Stimulated activated CD8-positive, alpha-beta memory T cell treated with anti-CD3 and anti-CD28 coated beads, Interleukin-4, amount 100 ng/mL, for 48 hours (primary cell): ENCODE data around the gene COA8.

ENCODE experiments used
- DNase-seq: peaks from one replicate; pipeline ENCODE4 v3.0.0-alpha.2; 2020

Gene COA8

DNA sequence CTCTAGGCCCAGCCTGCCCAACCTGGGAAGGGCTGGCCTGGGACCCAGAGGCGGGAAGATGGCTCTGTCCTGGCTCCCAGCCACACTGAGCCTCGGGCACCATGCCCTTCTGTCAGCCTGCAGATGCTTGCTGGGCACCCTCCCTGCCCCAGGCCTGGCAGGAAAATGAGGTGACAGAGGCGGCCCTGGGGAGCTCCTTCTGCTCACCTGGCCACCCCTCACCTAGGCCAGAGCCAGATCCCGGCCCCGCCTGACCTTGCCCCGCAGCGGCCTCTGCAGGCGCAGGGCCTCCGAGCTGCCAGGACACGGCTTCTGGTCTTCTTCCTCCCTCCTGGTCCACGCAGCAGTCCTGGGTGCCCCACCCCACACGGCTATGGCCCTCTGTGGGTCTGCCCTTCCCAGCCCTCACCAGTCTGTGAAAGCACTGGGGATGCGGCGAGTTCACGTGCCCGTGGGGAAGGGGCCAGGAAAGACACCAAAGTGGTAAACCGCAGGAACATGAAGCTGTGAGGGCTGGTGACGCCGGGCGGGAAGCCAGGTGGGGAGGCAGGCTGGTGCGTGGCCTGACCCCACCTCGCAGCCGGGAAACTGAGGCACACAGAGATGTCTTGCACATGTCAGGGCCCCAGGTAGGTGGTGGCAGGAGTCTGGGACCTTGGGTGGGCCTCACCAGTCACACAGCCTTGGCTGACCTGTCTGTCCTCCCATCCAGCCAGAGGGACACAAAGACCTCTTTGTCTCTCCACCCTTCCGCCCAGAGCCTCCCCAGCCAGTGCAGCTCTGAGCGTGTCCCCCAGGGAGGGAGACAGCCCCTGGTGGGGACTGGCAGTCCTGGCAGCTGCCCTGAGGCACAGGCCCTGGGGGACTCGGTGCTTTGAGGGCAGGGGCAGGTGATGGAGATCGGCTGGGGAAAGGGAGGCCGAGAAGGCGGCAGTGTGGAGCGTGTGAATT, 13.1 kb upstream of the COA8 start:
- no peak for DNase-seq

DNA sequence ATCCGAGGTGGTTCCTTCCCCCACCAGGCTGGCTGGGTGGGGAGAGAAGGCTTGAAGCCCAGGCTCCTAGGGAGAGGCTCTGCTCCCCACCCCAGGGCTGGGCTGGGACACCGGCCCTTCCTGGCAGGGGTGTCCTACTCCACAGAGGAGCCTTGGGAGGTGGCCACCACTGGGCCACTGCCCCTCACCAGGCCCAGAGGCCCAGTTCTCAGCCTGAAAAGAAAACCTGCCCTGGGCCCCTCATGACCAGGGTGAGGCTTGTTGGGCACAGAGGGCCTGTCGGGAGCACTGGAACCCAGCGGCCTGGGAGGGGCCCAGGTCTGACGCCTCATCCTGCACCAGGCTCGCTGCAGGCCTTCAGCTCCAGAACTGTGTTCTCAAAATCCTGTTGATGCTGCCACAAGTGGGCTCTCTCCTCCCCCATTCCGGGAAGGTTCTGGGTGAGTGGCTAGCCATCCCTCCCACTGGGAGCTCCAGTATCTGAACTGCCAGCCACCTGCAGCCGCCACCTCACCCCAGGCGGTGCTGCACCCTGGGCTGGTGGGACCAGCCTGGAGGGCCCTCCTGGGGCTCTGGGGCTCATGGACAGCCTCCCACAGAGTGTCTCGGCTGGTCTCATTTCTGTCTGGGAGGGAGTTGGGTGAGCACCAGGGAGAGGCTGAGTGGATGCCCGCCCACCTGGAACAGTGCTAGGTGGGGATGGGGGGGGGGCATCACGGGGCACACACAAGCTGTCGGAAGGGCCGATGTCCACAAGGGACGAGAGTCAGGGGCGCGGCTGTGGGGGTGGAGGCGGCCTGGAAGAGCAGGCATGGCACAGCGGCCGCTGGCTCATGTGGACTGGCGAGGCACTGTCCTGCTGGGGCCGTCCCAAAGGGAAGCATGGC, 12.1 kb upstream of the COA8 start:
- no peak for DNase-seq

DNA sequence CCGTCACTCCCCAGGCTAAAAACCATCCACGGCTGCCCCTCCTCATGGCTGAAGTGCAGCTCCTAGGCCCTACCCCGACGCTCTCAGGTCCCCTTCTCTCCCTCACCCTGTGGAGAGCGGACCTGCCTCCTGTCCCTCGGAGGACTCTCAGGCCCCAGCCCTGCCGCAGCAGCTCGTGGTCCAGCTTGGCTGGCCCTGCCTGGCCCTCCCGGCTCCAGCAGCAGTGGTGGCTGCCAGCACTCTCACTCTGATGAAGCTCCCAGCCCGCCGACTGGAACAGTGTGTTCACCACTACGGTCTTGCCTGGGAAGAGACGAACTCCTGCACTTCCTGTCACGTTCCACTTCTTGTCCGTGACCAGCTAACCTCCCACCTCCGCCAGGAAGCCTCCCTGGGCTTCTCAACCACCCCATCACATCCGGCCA, 11.4 kb upstream of the COA8 start:
- DNase-seq: no peak

DNA sequence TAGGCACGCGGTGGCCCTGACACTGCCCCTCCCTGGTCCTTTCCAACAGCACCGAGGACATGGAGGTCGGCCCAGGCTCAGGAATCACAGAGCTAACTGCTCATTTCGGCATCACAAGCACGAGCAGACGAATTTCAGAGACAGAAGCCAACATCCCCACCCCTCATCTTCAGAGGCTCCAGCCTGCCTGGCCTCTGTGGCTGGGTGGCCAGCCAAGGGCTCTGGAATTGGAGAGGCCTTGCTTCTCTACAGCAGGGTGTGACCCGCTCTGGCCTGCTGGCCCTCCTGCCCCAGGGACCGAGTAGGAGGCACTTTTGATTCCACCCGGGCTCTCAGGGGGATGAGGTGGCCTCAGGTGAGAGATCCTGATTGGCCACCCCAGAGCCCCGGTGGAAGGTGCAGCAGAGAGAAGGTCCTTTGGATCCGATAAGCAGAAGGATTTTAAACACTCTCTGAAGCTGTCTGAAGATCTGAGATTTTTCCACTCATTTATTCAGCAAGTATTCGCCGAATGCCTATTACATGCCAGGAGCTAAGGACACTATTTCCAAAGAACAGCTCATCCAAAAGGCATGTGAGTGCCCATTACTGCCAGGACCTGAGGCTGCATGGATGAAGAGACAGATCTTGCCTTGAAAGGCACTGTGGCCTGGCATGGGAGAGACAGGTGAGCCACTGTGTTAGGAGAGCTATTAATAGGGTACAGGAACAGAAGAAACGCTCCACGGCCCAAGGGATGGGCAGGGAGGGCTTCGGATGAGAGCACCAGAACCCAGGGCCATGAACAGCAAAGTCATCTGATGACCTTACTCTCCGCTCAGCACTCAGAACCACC, 10.5 kb upstream of the COA8 start:
- no peak for DNase-seq

DNA sequence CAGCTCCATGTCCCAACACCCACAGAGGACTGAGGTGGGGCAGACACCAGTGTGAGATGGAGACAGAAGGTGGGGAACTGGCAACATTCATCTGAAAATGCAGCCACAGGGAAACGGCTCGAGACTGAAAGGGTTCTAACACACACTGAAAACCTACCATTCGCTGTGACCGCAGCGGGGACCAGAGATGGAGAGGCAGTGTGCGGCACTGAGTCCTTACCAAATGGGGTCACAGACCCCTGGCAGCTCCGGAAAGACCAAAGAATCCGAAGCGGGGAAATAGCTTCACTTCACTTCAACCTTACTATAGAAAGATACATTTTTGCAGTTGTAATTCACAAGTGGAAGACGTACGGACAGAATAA, 9.9 kb upstream of the COA8 start:
- DNase-seq: no peak

DNA sequence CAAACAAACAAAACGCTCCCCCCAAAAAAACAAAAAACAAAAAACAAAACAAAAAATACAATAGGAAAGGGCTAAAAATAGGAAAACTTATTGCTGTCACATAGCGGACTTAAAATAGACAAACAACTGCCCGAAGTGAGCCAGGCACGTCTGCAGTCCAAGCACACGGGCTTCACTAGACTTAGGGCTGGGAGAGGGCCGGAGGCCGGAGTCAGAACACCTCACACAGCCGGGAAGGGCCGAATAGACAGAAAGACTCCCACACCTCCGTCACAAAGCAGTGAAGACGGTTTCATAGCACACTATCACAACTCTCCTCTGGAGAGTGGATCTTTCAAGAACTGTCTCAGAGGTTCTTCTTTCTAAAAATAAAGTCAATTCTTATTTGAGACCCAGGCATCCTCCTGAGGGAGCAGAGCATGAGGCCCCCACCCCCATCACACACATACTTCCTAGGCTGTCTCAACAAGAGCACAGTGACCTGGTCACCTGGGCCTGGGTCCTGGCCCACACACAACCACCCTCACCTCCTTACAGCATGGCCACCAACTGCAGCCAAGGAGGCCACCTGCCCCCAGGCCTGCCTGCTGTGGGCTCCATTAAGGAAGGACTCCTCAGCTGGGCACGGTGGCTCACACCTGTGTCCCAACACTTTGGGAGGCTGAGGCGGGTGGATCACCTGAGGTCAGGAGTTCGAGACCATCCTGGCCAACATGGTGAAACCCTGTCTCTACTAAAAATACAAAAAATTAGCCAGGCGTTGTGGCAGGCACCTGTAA, 7.0 kb upstream of the COA8 start:
- no peak for DNase-seq

DNA sequence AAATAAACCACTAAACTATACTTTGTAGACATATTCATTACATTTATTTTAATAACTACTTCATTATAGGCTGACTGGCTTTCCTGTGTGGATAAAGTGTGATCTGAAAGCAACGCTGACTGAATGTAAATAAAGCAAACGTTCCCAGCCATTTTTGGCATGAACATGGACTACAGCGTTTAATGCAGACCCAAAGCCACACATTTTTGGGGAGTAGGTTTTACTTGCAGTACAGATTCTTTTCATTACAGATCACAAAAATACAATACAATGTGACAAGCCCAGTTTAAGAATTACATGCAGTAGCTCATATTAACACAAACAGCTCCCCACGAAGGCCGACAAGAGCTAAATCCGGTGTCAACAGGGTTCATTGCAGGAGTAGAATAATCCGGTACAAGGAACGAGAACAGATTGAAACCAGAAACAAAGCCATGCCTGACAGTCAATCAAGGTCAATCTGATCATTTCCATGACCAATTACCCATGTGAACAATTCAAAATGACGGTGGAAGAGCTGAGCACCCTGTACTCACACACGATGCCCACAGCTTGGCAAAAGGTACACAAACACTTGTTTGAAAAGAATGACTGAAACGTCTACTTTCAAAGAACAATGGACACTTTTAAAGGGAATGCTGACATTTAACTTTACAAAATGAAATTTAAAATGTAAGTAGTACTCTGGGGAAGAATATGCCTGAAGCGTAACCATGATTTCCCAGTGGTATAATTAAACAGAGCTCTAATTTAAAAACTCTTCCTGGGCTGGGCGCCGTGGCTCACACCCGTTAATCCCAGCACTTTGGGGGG, 5.6 kb upstream of the COA8 start:
- DNase-seq: no peak

DNA sequence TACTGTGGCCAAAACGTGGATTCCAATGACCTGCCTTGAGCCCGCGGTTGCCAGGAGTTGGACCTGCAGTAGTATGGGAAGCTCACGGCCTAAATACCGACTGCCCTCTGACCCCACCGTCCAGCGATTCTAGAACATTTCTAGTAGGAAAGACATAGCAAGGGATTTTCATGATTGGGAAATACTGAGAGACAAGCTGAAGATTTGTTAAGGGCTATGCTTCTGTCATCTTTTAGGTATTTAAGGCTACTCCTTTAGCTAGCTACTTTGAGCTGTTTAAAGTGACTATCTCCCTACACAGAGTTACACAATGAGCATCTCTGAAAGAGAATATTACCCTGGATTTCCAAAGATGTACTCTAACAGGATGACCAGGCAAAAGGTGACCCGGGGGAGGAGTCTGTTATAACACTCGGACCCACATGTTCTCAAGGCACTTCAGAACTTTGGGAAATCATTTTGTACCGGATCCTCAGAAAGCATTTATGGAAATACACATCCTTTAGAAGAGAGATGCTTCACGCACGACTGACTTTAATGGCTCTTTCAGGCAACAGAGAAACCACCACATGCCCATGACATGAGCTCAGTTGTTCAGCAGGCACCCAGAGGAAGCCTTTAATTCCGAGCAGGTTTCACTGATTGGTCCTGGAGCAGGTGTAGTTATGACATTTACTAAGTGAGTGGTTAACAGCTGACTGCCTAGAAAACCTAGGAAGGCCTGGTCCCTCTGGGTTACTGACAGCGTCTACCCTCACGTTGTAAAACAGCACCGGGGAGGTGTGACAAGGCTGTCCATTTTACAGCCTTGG, 4.5 kb upstream of the COA8 start:
- DNase-seq: no peak

DNA sequence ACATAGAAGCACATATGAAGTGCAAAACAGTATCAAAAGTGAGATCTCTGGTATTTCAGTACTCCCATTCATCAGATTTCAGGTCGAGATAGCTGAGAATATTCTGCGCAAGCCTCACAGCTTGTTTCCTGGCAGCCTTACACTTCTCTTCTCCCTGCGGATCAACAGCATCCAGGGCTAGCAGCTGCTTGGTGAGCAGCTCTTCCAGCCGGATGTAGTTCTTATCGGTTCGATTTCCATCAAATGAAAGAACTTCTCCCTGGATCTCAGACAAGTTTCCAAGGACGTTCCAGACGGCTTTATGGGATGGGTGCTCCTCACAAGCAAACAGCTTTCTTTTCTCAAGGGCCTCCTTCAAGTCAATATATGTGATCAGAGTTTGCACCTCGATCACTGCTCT, 3.0 kb upstream of the COA8 start:
- no peak for DNase-seq

DNA sequence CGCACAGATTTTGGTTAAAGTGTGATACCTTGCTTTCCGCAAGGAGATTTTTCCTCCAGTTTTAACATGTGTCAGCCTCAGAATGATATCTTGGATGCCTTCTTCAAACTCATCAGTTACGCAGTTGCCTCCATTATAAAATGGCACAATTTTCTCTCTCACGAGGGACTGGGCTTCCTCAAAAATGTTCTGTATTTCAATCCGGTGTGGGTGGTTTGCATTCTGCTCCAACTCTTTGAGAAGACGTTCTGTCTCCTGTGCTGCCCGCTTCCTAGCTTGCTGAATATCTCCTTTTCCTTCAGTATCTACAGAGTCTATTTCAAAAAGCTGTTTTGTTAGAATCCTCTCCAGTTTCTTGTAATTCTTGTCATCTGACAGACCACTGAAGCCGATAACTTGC, 2.1 kb upstream of the COA8 start:
- DNase-seq: no peak

DNA sequence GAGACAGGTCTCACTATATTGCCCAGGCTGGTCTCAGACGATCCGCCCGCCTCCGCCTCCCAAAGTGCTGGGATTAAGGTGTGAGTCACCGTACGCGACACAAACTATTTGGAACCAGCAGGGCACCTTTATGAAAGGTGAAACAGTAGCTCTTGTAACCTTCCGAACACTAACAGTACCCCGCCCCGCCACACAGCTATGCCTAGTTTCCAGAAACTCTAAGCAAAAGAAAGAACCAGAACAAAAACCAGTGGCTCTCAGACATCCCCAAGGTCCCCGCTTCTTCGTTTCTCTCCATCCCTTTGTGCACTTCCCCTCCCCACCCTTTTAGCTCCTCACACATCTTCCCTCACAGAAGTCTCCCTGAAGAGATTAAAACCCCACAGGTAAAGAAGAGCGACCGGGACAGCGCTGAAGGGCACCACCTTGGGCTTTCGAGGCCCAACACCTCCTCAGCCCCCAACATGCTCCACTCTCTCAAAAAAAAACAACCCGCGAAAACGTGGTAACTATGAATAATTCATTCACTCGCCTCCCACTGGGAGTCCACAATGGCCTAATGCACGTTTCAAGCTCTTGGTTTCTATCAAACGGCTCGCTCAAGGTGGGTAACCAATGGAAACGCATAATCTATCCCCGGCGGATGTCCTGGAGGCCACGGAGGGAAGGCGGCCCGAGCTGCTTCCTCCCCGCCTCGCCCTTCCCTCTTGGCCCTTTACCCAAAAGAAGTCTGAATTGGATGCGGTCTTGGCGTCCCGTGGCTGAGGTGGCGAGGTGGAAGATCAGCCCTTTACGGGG, 1.2 kb upstream of the COA8 start:
- DNase-seq: peak; percentile 66

DNA sequence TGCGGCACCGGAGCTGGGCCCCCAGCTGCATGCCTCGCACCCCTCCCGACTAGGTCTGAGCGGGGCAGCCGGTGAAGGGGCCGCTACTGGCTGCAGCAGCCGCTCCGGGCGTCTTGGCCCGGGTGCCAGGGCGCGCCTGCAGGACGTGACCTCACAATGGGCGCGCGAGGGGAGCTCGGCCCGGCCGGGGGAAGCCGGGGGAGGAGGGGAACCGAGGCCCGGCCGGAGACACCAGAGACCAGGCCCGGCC, 656 bp upstream of the COA8 start:
- DNase-seq: no peak

DNA sequence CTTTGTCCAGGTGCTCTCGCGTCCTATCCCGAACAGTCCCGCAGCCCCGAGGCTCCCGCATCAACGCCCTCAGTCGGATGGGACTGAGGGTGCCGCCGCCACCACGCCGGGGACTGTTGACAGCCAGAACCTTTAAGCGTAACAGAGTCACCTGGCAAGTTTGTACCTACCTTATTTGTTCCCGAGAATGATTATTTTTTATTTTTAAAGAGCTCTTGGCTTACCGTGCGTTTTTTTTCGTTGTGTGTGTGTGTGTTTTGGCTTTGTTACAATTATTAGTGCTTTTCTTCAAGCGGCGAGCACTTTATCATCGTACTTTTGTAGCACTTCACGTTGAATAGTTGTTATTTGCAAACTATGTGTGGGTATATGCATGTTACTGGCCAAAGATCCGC, 463 bp downstream of the COA8 start:
- DNase-seq: no peak

DNA sequence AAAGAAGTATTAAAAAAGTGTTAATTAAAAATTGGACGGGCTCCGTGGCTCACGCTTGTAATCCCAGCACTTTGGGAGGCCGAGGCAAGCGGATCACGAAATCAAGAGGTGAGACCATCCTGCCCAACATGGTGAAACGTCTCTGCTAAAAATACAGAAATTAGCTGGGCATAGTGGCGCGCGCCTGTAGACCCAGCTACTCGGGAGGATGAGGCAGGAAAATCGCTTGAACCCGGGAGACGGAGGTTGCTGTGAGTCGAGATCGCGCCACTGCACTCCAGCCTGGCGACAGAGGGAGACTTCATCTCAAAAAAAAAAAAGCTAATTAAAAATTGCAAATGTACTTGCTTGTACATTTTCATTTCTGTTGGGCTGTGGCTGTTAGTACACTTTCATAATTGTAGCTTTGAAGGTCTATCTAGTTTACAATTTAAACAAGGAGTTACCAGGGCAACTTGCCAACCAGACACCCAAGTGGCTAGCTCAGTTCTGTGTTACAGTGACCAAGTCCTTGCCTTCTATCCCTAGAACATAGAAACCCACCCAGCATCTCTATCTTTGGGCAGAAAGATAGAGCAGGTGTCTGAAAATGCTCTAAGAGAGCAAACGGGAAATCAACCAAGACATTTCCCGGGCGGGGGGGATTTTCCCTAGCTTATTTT, 1.2 kb downstream of the COA8 start:
- no peak for DNase-seq

DNA sequence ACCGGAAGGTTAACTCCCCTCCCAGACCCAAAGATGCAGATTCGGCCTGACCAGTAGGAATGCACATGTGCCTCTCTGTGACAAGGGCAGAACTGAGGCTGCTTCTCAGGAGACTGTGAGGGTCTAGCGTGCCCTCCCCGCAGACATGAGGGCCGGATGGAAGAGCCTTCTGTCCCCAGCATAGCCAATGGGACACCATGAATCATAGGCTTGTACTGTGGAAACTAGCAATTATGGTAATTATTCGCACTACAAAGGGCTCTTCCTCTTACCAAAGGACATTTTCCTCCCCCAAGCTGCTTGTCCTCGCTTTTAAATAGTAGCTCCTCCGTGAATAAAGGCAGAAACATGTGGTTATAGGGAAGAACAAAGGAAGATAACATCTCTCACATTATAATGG, 6.2 kb downstream of the COA8 start:
- no peak for DNase-seq

DNA sequence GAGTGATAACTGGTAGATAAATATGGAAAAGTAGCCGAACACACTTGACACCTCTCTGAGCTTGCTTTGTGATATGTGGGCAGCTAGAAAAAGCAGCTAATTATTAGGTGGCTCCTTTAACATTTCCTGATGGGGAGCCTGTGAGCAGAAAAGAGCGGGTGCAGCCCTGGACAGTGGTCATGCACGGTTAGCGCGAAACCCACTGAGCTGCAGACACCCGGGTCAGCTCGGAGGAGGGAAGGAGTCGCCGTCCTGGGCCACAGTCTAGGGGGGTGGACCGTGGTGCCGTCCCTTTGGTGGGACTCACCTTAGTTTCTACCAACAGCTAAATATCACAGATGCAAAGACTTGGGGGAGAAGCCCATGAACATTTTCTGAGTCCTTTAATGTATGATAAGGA, 6.6 kb downstream of the COA8 start:
- no peak for DNase-seq

DNA sequence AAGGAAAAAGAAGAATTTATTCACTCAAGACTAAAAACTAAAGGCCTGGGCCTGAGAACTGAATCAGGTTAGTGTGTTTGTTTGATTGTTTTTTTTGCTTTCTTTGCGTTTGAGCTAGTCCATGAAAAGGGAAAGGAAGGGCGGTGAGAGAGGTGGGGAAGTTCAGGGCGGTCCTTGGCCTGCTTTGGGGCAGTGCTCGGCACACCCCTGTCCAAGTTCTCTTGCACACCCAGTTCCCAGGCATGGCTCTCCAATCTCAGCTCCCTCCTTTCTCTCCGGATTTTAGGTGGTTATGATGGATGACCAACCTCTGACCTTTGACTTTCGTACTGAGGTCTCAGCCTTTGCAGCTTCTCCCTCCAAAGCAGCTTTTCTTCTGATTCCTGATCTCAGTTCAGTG, 11.3 kb downstream of the COA8 start:
- no peak for DNase-seq

DNA sequence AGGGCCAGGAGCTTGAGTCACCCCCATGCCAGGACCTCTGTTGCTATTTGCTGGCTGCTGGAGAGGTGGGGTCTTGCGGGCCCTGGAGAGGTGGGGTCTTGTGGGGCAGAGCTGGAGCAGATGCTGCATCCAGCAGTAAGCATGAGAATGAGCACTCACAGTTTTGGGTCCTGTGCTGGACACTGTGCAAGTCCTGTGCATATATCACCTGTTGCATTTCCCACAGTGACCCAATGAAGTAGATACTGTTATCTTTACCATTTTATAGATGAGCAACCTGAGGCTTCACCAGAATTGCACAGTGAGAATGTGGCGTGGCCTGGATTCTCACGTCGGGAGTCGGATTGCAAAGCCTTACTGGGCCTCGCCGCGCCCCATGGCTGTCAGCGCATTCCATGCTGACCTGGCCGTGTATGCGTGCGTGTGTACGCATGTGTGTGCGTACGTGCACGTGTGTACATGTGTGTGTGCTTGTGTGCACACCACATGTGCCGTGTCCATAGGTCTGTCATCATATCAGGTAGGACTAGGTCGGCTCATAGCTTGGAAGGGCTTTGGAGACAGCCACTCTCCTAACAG, 12.0 kb downstream of the COA8 start:
- DNase-seq: no peak
